GM19240 (cell line): ENCODE results near the gene SCG5.
"Not testable (repeated sequence)": the region's sequence is repeated elsewhere in the genome, so short reads cannot be mapped to it uniquely, and the experiment has no call there.

Experiments
- DNase-seq: peaks from one replicate; pipeline ENCODE4 v3.0.0; 2011; ENCODE audit warnings: low spot score; ENCODE audit not compliant: insufficient read length

The SCG5 gene

GRCh38 chr15:32641517-32642059, at the start of gene SCG5:
TSS of gene SCG5 (plus strand) at chr15:32641710. CDS start at chr15:32643593, 1,883 bp downstream.
- no peak for DNase-seq

- not testable (repeated sequence) for DNase-seq
Observed at GRCh38 chr15:32593151-32593550, 48.4 kb upstream of the SCG5 start, which contains the start of gene GOLGA8N. TSS of gene GOLGA8N (plus strand) at chr15:32593456.

- DNase-seq: not testable (repeated sequence)
Observed at GRCh38 chr15:32609518-32609917, 32.0 kb upstream of the SCG5 start.

GRCh38 chr15:32610719-32611118, 30.8 kb upstream of the SCG5 start:
- not testable (repeated sequence) for DNase-seq

GRCh38 chr15:32614712-32615050, 26.8 kb upstream of the SCG5 start:
- DNase-seq: not testable (repeated sequence)

GRCh38 chr15:32615051-32615870, 26.2 kb upstream of the SCG5 start, which contains the start of gene ARHGAP11A:
TSS of gene ARHGAP11A (plus strand) at chr15:32615504. CDS start at chr15:32616212, 708 bp downstream.
- DNase-seq: peak; percentile 10

GRCh38 chr15:32615871-32616426, 25.6 kb upstream of the SCG5 start:
- not testable (repeated sequence) for DNase-seq

- DNase-seq: no peak
Observed at GRCh38 chr15:32636410-32636809, 5.1 kb upstream of the SCG5 start.

GRCh38 chr15:32636908-32637567, 4.5 kb upstream of the SCG5 start:
- DNase-seq: no peak

GRCh38 chr15:32637704-32638103, 3.8 kb upstream of the SCG5 start:
- DNase-seq: no peak

GRCh38 chr15:32642667-32643435, 1.3 kb downstream of the SCG5 start:
- no peak for DNase-seq

GRCh38 chr15:32643907-32644445, 2.5 kb downstream of the SCG5 start:
- DNase-seq: no peak

- DNase-seq: no peak
Observed at GRCh38 chr15:32646291-32646690, 4.8 kb downstream of the SCG5 start.

- no peak for DNase-seq
Observed at GRCh38 chr15:32649342-32649741, 7.8 kb downstream of the SCG5 start.

- peak; percentile 55 for DNase-seq
Observed at GRCh38 chr15:32651229-32651837, 9.8 kb downstream of the SCG5 start.

GRCh38 chr15:32652178-32652577, 10.7 kb downstream of the SCG5 start:
- DNase-seq: no peak

- no peak for DNase-seq
Observed at GRCh38 chr15:32656091-32656490, 14.6 kb downstream of the SCG5 start.

- no peak for DNase-seq
Observed at GRCh38 chr15:32656496-32656895, 15.0 kb downstream of the SCG5 start.

GRCh38 chr15:32657198-32657883, 15.8 kb downstream of the SCG5 start:
- DNase-seq: no peak

GRCh38 chr15:32657941-32658340, 16.4 kb downstream of the SCG5 start:
- no peak for DNase-seq
